ENCODE results near the gene LRRD1. TPM values are rescaled to one million over a fixed set of nuclear protein-coding genes. Genes with fewer than 3 reads are reported as not detected.
"Not testable (repeated sequence)": the region's sequence is repeated elsewhere in the genome, so short reads cannot be mapped to it uniquely, and the experiment has no call there.

The LRRD1 gene
- polyA plus RNA-seq (2014; cell fraction: cytosol; rRNA removed): not detected in 2 replicates
- polyA plus RNA-seq (2014; cell fraction: nucleus; rRNA removed): 0.10 and 0.47 TPM in 2 replicates

DNA sequence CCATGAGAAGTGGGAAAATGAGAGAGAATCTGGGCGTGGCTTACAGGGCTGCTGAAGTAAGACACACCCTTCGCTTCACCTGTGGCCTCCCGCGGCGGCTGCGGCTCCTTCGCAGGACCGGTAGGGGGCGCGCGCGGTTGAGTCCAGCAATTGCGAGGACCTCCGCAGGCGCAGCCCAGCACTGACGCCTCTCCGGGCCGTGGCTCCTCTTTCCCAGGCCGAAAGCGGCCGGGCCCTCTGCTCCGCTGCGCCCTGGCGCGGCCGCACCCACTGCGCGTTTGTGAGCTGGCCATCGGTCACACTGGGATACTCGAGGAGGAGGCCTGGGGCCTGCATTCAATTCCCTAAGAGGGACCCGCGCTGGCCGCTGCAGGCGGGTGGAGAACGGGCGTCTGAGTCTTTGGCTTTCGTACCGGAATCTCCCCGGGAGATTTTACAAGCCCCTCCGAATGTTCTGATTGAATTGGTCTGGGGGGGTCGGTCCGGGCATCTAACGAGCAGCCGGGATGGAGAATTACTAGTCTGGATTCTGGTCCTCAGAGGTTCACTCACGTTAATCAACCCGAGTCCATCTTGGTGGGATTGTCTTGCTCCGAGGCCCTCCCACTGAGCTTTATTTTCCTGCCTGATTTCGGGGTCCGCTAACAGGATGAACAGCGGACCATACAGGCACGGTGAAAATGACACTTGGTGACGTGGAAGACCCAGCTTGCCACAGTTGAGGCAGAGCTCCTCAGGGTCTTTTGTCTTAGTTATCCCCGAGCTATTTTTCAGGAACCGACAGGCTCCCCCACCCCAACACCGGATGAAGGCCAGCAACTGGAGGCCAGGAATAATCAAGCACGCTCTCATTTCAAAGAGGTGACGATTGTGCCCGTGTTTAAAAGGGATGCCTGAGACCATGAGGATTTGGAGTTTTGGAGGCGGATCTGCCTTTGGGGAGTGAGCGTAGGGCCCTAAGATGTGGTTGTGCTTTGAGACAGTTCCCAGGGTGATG lies at the start of gene LRRD1:
TSS of gene LRRD1 (minus strand) at position 215 of the 997 bp plus-strand sequence. CDS start 13,940 bp downstream, outside the sequence.
- peak; percentile 86 for DNase-seq (ENCODE audit: low spot score)

DNA sequence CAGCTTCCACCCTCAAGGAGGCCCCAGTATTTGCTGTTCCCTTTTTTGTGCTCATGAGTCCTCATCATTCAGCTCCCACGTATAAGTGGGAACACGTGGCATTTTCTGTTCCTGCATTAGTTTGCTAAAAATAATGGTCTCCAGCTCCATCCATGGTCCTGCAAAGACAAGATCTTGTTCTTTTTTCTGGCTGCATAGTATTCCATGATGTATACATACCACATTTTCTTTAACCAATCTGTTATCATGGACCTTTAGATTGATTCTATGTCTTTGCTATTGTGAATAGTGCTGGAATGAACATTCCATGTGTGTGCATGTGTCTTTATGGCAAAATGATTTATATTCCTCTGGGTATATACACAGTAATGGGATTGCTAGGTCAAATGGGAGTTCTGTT lies 49.8 kb upstream of the LRRD1 start:
- DNase-seq (ENCODE audit: low spot score): no peak

DNA sequence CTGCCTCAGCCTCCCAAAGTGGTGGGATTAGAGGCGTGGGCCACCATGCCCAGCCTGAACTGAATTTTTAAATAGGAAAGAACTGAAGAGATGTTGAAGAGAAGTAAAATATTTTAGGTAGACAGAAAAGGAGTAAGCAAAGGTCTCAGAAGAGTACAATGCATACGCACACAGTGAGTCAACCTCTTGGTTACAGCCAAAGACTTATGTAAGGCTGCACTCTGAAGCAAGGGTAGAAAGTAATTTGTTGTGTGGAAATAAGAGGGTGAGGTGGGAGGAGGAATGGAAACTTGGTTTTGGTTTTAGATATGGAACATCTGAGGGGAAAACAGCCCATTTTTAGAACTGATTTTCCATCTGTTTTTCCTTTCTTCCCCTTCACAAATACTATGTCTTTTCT lies 49.2 kb upstream of the LRRD1 start:
- no peak for DNase-seq (ENCODE audit: low spot score)

DNA sequence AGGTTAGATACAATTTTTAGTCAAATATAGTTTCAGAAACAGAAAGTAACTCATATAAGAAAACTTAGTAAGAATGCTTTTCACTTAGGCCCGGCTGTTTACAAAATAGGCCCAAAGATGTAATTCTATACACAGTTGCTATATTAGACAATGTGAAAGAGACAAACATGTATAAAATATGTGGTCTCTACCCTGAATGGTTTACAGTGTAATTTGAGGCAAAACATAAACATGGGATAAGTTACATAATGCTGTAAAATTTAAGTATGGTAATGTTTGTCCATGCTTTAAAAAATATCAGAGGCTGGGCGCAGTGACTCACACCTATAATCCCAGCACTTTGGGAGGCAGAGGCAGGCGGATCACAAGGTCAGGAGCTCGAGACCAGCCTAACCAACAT lies 48.0 kb upstream of the LRRD1 start:
- DNase-seq (ENCODE audit: low spot score): no peak

DNA sequence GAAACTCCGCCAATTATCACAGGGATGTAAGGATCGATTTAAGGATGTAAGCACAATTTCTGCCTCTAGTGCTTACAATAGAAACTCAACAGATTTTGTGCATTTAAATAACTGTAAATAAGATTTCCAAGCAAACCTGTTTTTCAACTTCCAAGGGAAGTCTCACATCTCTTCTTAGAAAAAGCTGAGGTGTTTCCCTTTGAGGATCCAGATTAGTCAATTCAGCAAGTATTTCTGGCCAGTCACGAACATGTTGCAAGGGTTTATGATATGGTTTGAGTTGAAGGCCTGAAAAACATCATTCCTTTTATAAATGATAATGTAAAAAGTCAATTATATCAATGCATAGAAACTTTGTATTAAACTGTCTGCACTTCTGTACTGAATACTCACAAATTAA lies 42.8 kb upstream of the LRRD1 start:
- DNase-seq (ENCODE audit: low spot score): no peak

DNA sequence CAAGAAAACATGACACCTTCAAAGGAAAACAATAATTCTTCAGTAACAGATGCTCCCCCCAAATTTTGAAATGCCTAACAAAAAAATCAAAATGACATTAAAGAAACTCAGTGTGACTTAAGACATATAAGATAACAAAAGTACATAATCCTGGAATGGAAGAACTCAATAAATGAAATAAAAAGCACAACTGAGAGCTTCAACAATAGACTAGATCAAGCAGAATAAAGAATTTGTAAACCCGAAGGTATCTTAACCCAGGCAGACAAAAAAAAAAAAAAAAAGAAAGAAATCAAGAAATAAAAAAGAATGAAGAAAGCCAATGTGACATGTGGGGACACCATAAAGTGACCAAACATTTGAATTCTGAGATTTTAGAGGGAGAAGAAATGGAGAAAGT lies 27.7 kb upstream of the LRRD1 start:
- DNase-seq (ENCODE audit: low spot score): no peak

DNA sequence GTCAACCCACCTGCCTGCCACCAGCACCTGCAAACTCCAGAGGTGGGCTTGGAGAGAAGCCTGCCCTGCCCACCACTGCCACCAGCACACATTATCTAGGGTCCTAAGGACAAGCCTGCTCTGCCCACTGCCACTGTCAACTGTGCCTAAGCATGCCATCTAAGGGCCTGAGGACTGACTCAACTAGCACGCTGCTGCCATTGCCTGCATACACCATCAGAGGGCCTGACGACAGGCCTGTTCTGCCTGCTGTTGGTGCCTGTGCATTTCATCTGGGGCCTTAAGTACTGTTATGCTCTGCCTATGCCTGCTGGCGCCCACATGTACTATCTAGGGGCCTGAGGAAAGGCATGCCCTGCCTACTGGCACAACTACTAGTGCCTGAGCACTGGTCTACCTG lies 27.0 kb upstream of the LRRD1 start:
- DNase-seq (ENCODE audit: low spot score): no peak

DNA sequence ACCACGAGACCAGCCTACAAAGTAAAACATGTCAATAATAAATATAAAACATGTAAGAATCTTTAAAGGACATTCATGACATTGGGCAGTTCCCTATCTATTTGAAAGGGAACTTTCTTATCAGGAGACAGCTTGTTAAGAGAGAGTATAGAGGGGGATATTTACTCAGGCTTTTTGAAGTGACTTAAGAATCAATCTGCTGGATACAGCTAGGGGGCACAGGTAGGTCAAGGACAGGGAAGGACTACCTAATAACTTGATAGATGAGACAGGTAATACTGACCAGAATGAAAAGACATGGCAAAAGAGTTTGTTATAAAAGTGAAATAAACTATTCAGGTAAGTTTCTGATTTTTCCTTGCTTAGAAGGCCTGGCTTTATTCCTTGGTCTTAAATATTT lies 21.8 kb upstream of the LRRD1 start:
- DNase-seq (ENCODE audit: low spot score): no peak

DNA sequence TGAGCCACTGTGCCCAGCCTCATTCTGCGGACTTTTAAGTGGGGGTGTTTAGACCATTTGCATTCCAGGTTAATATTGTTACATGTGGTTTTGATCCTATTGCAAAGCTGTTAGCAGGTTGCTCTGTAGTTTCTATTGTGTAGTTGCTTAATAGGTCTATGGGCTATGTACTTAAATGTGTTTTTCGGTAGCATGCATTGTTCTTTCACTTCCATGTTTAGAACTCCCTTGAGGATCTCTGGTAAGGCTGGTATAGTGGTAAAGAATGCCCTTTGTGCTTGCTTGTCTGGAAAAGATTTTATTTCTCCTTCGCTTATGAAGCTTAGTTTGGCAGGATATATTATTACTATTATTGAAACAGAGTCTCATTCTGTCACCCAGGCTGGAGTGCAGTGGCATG lies 13.4 kb upstream of the LRRD1 start:
- DNase-seq (ENCODE audit: low spot score): no peak

DNA sequence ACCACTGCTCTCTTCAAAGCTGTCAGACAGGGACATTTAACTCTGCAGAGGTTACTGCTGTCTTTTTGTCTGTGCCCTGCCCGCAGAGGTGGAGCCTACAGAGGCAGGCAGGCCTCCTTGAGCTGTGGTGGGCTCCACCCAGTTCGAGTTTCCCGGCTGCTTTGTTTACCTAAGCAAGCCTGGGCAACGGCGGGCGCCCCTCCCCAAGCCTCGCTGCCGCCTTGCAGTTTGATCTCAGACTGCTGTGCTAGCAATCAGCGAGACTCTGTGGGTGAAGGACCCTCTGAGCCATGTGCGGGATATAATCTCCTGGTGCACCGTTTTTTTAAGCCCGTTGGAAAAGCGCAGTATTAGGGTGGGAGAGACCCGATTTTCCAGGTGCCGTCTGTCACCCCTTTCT lies 10.3 kb upstream of the LRRD1 start:
- not testable (repeated sequence) for DNase-seq (ENCODE audit: low spot score)

DNA sequence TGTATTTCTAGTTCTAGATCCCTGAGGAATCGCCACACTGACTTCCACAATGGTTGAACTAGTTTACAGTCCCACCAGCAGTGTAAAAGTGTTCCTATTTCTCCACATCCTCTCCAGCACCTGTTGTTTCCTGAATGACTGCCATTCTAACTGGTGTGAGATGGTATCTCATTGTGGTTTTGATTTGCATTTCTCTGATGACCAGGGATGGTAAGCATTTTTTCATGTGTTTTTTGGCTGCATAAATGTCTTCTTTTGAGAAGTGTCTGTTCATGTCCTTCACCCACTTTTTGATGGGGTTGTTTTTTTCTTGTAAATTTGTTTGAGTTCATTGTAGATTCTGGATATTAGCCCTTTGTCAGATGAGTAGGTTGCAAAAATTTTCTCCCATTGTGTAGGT lies 5.4 kb upstream of the LRRD1 start:
- not testable (repeated sequence) for DNase-seq (ENCODE audit: low spot score)

DNA sequence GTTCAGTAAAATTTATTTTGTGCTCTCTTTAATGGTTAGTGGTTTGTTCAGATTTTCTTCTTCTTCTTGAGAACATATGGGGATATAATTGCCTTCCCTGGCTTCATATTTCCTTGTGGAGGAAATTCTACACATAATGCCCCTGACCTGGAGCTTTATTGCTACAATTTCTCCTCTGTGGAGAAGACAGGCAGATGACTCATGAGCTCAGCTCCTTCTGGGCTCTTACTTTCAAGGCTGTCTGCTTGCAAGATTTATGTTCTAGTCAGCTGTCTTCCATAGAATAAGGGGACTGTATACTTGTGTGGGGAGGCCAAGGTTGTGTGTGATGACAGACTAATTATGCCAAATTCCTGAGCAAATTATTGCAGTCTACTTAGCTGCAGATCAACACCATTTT lies 1.6 kb downstream of the LRRD1 start:
- DNase-seq (ENCODE audit: low spot score): no peak

DNA sequence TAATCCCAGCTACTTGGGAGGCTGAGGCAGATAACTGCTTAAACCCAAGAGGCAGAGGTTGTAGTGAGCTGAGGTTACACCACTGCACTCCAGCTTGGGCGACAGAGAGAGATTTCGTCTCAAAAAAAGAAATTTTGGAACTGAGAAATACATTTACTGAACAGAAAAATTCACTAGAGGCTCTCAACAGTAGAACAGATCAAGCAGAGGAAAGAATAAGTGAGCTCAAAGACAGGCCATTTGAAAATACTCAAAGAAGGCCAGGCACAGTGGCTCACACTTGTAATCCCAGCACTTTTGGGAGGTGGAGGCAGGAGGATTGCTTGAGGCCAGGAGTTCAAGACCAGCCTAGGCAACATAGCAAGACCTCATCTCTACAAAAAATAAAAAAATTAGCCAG lies 9.4 kb downstream of the LRRD1 start:
- DNase-seq (ENCODE audit: low spot score): not testable (repeated sequence)

DNA sequence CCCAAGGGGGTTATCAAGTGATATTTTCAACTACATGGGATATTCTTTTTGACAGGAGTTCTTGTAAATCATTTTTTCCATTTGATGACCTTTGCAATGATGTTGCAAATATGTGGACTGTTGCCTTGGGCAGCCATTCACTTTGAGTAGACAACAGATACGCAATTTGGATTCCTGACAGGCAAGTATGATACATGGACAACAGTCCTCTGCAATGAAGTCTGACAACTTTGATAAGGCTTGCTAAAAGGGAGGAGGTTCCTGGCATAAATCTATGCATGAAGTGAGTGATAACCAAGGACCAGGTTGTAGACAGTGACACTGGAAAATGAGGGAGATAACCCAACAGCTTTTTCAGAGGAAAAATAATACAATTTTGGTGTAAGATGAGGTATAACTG lies 17.7 kb downstream of the LRRD1 start:
- no peak for DNase-seq (ENCODE audit: low spot score)

DNA sequence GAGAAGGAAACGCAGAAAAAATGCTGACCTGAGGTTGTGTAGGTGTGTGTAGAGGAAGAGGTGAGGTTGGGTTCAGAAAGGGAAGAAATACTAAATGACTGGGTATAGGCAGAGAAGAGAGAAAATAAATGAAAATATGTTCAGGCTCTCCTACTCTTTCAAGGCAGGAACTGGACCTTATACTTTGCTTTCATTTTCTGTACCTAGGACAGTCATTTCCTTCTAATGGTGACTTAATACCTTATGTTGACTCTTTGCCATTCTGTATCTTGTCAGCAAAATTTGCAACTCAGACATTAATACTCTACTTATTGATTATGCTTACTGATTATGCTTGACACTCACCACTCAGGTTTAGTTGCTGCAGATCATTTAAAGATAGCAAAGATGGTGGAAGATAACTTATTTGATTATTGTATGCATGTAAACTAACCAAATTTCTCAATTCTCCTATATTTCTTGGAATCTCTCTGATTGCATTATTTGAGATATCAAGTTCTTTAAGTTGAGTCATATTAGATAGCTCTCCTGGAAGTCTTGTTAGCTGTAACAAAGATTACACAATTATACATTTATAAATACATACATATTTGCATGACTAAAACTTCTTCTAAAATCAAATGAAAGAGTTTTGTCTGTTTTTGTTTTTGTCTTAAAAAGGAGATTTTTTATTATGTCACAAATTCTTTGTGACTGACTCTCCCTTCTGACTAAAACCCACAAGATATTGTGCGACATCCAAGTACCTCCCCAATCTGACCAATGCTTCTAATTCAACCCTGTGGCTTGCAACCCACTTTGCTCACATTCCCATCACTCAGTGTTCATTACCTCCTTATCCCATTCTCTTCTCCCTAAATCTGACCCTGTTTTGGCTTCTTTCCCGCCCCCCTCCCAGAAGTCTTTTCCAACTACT lies 20.0 kb downstream of the LRRD1 start:
- no peak for DNase-seq (ENCODE audit: low spot score)

DNA sequence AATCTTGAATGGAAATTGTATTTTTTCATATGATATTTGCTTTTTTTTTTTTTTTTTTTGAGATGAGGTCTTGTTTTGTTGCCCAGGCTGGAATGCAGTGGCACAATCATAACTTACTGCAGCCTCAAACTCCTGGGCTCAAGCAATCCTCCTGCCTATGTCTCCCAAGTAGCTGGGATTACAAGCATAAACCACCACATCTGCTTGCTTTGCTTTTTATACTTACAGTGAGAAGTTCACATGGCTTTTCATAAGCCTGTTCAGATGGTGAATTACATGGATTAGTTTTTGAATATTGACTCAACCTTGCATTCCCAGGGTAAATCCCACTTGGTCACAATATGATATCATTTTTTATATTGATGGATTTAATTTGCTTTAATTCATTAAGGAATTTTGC lies 22.0 kb downstream of the LRRD1 start:
- DNase-seq (ENCODE audit: low spot score): no peak

DNA sequence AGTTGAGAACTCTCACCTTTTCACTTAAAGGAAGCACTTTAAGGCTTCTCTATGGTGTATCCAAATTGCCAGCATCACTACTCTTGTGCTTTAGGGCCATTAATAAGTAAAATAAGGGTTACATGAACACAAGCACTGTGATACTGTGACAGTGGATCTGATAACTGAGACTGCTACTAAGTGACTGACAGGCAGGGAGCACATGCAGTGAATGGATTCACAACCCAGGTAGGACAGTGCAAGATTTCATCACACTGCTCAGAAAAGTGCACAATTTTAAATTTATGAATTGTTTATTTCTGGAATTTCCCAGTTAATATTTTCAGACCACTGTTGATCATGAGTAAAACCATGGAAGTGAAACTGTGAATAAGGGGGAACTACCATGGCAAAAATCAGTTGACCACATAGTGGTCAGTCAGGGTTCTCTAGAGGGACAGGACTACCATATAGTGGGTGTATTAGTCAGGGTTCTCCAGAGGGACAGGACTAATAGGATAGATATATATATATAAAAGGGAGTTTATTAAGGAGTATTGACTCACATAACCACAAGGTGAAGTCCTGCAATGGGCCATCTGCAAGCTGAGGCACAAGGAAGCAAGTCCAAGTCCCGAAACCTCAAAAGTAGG lies 23.7 kb downstream of the LRRD1 start:
- DNase-seq (ENCODE audit: low spot score): no peak

DNA sequence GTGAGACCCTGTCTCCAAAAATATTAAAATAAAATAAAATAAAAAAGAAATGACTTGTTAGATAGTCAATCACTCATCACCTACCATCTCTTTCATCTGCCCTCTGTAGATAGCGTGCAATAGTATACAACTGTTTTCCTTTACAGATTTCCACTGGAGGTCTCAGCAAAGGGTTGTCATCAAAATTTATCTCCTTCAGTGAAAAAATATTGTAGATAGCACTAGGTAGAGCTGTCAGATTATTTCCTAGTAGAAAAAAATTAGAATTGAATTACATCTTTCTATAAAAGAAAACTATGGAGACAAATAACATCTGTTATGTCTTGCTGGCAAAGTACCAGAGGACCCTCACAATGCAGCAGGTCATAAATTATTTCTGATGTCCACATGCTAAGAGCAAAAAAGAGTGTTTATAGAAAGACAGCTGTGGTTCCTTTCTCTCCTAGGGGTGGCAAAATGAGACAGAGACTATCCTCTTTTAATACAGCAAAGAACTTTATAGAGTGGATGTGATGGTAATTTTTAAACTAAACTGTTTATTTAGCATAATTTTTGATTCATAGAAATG lies 28.4 kb downstream of the LRRD1 start:
- DNase-seq (ENCODE audit: low spot score): peak; percentile 22

DNA sequence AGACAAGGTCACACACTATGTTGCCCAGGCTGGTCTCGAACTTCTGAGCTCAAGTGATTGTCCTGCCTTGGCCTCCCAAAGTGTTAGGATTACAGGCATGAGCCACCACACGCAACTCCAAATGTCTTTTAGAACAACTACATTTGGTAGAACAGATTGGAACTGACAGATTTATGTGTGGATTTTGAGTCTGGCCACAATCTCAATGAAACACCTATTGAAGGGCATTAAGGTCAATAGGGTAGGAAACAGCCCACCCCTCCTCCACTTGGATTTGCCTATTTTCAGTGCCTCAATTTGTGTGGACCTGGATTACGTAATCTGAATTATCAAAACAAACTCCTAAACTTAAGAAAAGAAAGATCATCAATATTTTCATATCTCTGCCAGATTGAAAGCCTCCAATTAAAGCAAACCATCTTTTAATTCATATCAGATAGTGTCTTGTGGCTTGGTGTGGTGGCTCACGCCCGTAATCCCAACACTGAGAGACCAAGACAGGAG lies 29.2 kb downstream of the LRRD1 start:
- DNase-seq (ENCODE audit: low spot score): no peak

DNA sequence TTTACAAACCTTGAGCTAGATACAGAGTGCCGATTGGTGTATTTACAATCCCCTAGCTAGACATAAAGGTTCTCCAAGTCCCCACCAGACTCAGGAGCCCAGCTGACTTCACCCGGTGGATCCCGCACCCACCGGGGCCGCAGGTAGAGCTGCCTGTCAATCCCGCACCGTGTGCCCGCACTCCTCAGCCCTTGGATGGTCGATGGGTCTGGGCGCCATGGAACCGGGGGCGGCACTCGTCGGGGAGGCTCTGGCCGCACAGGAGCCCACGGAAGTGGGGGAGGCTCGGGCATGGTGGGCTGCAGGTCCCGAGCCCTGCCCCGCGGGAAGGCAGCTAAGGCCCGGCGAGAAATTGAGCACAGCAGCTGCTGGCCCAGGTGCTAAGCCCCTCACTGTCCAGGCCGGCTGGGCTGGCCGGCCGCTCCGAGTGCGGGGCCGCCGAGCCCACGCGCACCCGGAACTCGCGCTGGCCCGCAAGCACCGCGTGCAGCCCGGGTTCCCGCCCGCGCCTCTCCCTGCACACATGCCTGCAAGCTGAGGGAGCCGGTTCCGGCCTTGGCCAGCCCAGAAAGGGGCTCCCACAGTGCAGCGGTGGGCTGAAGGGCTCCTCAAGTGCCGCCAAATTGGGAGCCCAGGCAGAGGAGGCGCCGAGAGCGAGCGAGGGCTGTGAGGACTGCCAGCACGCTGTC lies 35.6 kb downstream of the LRRD1 start:
- DNase-seq (ENCODE audit: low spot score): not testable (repeated sequence)

Data from SK-N-DZ (cell line).